Measurements from ENCODE around the gene HECTD1.
"Not testable (repeated sequence)": the region's sequence is repeated elsewhere in the genome, so short reads cannot be mapped to it uniquely, and the experiment has no call there.

The HECTD1 gene

GRCh38 chr14:31207755-31208545 is at the start of gene HECTD1:
TSS of gene HECTD1 (minus strand) at chr14:31207793. CDS start at chr14:31205936, 1,857 bp downstream.
- peak; percentile 92 for DNase-seq (ENCODE audit: low spot score)

- DNase-seq (ENCODE audit: low spot score), result no peak
These were observed 49.6 kb upstream of the HECTD1 start for GRCh38 chr14:31257244-31257553.

GRCh38 chr14:31256534-31257243 is 49.1 kb upstream of the HECTD1 start:
- DNase-seq (ENCODE audit: low spot score), result no peak

- not testable (repeated sequence) for DNase-seq (ENCODE audit: low spot score)
These were observed 48.3 kb upstream of the HECTD1 start for GRCh38 chr14:31255918-31256317.

GRCh38 chr14:31255286-31255685 is 47.7 kb upstream of the HECTD1 start:
- no peak for DNase-seq (ENCODE audit: low spot score)

- no peak for DNase-seq (ENCODE audit: low spot score)
These were observed 46.3 kb upstream of the HECTD1 start for GRCh38 chr14:31253746-31254471.

GRCh38 chr14:31252865-31253264 is 45.3 kb upstream of the HECTD1 start:
- no peak for DNase-seq (ENCODE audit: low spot score)

GRCh38 chr14:31251028-31251958 is 43.7 kb upstream of the HECTD1 start:
- no peak for DNase-seq (ENCODE audit: low spot score)

- DNase-seq (ENCODE audit: low spot score), result no peak
These were observed 37.0 kb upstream of the HECTD1 start for GRCh38 chr14:31244626-31245025.

GRCh38 chr14:31243860-31244259 is 36.3 kb upstream of the HECTD1 start:
- no peak for DNase-seq (ENCODE audit: low spot score)

GRCh38 chr14:31242161-31242940 is 34.8 kb upstream of the HECTD1 start:
- not testable (repeated sequence) for DNase-seq (ENCODE audit: low spot score)

GRCh38 chr14:31241450-31242114 is 34.0 kb upstream of the HECTD1 start:
- no peak for DNase-seq (ENCODE audit: low spot score)

GRCh38 chr14:31239741-31240140 is 32.1 kb upstream of the HECTD1 start:
- no peak for DNase-seq (ENCODE audit: low spot score)

- DNase-seq (ENCODE audit: low spot score), result no peak
These were observed 27.9 kb upstream of the HECTD1 start for GRCh38 chr14:31235462-31235861.

GRCh38 chr14:31232081-31232480 is 24.5 kb upstream of the HECTD1 start:
- DNase-seq (ENCODE audit: low spot score), result no peak

GRCh38 chr14:31231272-31231671 is 23.7 kb upstream of the HECTD1 start:
- DNase-seq (ENCODE audit: low spot score), result not testable (repeated sequence)

- DNase-seq (ENCODE audit: low spot score), result no peak
These were observed 23.0 kb upstream of the HECTD1 start for GRCh38 chr14:31230573-31230958.

- peak; percentile 96 for DNase-seq (ENCODE audit: low spot score)
These were observed 22.3 kb upstream of the HECTD1 start for GRCh38 chr14:31229638-31230572.

- DNase-seq (ENCODE audit: low spot score), result no peak
These were observed 21.4 kb upstream of the HECTD1 start for GRCh38 chr14:31229009-31229408.

Data from AG08395 (cell line).